OCI-LY3 (cell line): ENCODE data around the gene HMGCLL1.

Source experiments
- H2AFZ ChIP-seq: fragments of 200-600, 300-600 bp; shearing (Covaris generic); 2 replicates; pipeline ENCODE4 v1.6.0; 2014; ENCODE audit warnings: antibody characterized with exemption, low read depth, low read length
- H3K27ac ChIP-seq: fragments of 200-600, 300-600 bp; sonication (generic); 2 replicates; pipeline ENCODE4 v1.5.1; 2014; ENCODE audit warnings: mild to moderate bottlenecking, low read length, moderate library complexity, mixed read lengths
- H3K27me3 ChIP-seq: fragments of 200-600, 300-600 bp; sonication (generic); 2 replicates; pipeline ENCODE4 v1.6.1; 2014; ENCODE audit warnings: low read depth, low read length, mixed read lengths
- H3K36me3 ChIP-seq: fragments of 200-600, 300-600 bp; sonication (generic); replicated peaks from 2 replicates; pipeline ENCODE3; 2014; ENCODE audit warnings: low read depth, low read length, mixed read lengths
- H3K4me1 ChIP-seq: fragments of 300-600, 200-600 bp; sonication (generic); 2 replicates; pipeline ENCODE4 v1.6.1; 2014; ENCODE audit warnings: low read length, mixed read lengths
- H3K4me2 ChIP-seq: fragments of 200-600, 300-600 bp; sonication (generic); 2 replicates; pipeline ENCODE4 v1.6.1; 2014; ENCODE audit warnings: low read length, mixed read lengths
- H3K4me3 ChIP-seq: fragments of 300-600, 200-600 bp; sonication (generic); 2 replicates; pipeline ENCODE4 v1.5.1; 2014; ENCODE audit warnings: antibody characterized with exemption, mild to moderate bottlenecking, low read length, moderate library complexity
- H3K79me2 ChIP-seq: fragments of 300-600, 200-600 bp; shearing (Covaris generic); 2 replicates; pipeline ENCODE4 v1.6.1; 2014; ENCODE audit warnings: mild to moderate bottlenecking, low read length, mixed read lengths
- H3K9ac ChIP-seq: fragments of 300-600, 200-600 bp; shearing (Covaris generic); 2 replicates; pipeline ENCODE4 v1.6.0; 2014; ENCODE audit warnings: mild to moderate bottlenecking, low read length, moderate library complexity
- H3K9me3 ChIP-seq: fragments of 200-600, 300-600 bp; shearing (Covaris generic); 2 replicates; pipeline ENCODE4 v1.6.1; 2014; ENCODE audit warnings: low read length, mixed read lengths; ENCODE audit not compliant: insufficient read depth
- H4K20me1 ChIP-seq: fragments of 200-600, 300-600 bp; sonication (generic); 2 replicates; pipeline ENCODE4 v1.6.1; 2016; ENCODE audit warnings: low read length, mixed read lengths; ENCODE audit not compliant: insufficient read depth
- CTCF ChIP-seq: fragments of 200-600, 300-600 bp; sonication (generic); IDR thresholded peaks from 2 replicates; pipeline ENCODE4 v1.5.1; 2014; ENCODE audit warnings: antibody characterized with exemption, low read length, low read depth
- EZH2phosphoT487 ChIP-seq: fragments of 200-600 bp; shearing (Covaris generic); IDR thresholded peaks from 2 replicates; pipeline ENCODE4 v1.6.1; 2018; ENCODE audit warnings: antibody characterized with exemption, mixed run types, low read depth

Gene HMGCLL1

GRCh38 chr6:55449225-55449624 lies 129.8 kb downstream of the HMGCLL1 start:
- Histone ChIP-seq H3K4me3 (no peak overlapping the region), H3K9ac (no peak overlapping the region), H3K79me2 (no peaks in the 10 kb centered on the region), H3K27ac (no peak overlapping the region), H4K20me1 (no peaks in the 10 kb centered on the region), H3K9me3 (no peaks in the 10 kb centered on the region), H3K27me3 (no peaks in the 10 kb centered on the region), H2AFZ (no peak overlapping the region), H3K4me1 (0 out of 2 replicates have a peak, but pooled peaks cover 2% of the 10 kb centered on the region), H3K36me3 (no peaks in the 10 kb centered on the region), H3K4me2 (no peak overlapping the region)
- no peak for TF ChIP-seq EZH2phosphoT487
- peak; percentile 47 for TF ChIP-seq CTCF

GRCh38 chr6:55448451-55448850 lies 130.5 kb downstream of the HMGCLL1 start:
- Histone ChIP-seq H3K27ac (no peak overlapping the region), H3K27me3 (no peaks in the 10 kb centered on the region), H3K4me1 (0 out of 2 replicates have a peak, but pooled peaks cover 2% of the 10 kb centered on the region), H3K36me3 (no peaks in the 10 kb centered on the region), H3K4me2 (no peak overlapping the region), H3K79me2 (no peaks in the 10 kb centered on the region), H4K20me1 (no peaks in the 10 kb centered on the region), H3K9me3 (no peaks in the 10 kb centered on the region), H3K4me3 (no peak overlapping the region), H2AFZ (no peak overlapping the region), H3K9ac (no peak overlapping the region)
- TF ChIP-seq EZH2phosphoT487: no peak
- TF ChIP-seq CTCF: no peak

- Histone ChIP-seq H3K4me1 (0 out of 2 replicates have a peak, but pooled peaks cover 2% of the 10 kb centered on the region), H3K36me3 (no peaks in the 10 kb centered on the region), H3K9me3 (no peaks in the 10 kb centered on the region), H3K9ac (no peak overlapping the region), H3K27me3 (no peaks in the 10 kb centered on the region), H4K20me1 (no peaks in the 10 kb centered on the region), H3K27ac (no peak overlapping the region), H3K79me2 (no peaks in the 10 kb centered on the region), H2AFZ (no peak overlapping the region), H3K4me3 (no peak overlapping the region), H3K4me2 (no peak overlapping the region)
- TF ChIP-seq EZH2phosphoT487 (no peak), CTCF (no peak)
Measured at GRCh38 chr6:55447891-55448290, 131.1 kb downstream of the HMGCLL1 start.

- peak overlapping the region; percentile 51 for H3K4me2 ChIP-seq
- H3K4me1 ChIP-seq: 0 out of 2 replicates have a peak, but pooled peaks cover 2% of the 10 kb centered on the region
- no peaks in the 10 kb centered on the region for H3K27me3 ChIP-seq
- H3K9ac ChIP-seq: no peak overlapping the region
- H3K36me3 ChIP-seq: no peaks in the 10 kb centered on the region
- no peaks in the 10 kb centered on the region for H3K9me3 ChIP-seq
- H3K79me2 ChIP-seq: no peaks in the 10 kb centered on the region
- no peak overlapping the region for H3K4me3 ChIP-seq
- no peaks in the 10 kb centered on the region for H4K20me1 ChIP-seq
- peak overlapping the region; percentile 60; the same call in 1 of the 2 replicates for H2AFZ ChIP-seq
- TF ChIP-seq EZH2phosphoT487: no peak
- peak; percentile 93 for TF ChIP-seq CTCF
- no peak overlapping the region for H3K27ac ChIP-seq
Measured at GRCh38 chr6:55445648-55446204, 133.3 kb downstream of the HMGCLL1 start.
